ENCODE results near the gene NPC1L1.

The NPC1L1 gene

DNA sequence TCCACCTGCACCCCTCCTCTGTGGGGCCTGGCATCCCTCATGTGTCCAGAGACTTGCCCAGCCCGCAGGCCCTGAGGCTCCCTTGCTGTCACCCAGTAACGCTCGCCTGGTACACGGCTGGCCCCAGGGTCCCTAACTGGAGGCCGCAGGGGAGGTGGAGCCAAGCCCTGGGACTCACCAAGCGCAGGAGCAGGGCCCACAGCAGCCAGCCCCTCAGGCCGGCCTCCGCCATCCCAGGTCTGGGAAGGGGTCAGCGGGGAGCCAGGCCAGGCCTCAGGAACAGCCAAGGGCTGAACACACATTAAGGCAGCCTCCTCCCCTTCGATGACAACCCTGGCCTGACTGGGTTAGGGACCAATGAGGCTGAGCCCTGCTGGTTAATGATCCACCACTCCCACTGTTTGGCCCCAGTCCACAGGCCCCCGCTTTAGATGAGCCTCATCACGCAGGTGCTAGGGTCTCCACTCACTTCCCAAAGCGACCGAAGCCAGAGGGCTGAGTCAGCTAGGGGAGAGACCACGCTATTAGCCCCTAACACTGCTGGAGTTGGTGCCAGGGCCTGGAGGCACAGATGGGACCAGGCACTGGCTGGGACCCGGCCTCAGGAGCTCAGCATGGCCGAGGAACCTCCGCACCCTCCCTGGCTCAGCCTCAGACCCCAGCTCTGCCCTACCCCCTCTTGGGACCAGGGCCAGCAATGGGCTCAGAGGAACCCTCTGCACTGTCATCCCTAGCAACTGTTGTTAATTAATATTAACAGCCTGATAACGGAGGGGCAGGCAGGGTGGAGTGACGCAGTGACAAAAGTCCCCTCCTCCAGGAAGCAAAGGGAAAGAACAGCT, at the start of gene NPC1L1:
Gene NPC1L1, minus strand, starts transcription at position 303 of the 842 bp plus-strand sequence. Its CDS starts 71 bp downstream, at position 232.
- DNase-seq (ENCODE audit: low spot score): peak; percentile 25

- no peak for DNase-seq (ENCODE audit: low spot score)
Observed at GRCh38 chr7:44590910-44591309, 49.8 kb upstream of the NPC1L1 start.

- DNase-seq (ENCODE audit: low spot score): peak; percentile 66
Observed at GRCh38 chr7:44587843-44588711, 46.9 kb upstream of the NPC1L1 start.

DNA sequence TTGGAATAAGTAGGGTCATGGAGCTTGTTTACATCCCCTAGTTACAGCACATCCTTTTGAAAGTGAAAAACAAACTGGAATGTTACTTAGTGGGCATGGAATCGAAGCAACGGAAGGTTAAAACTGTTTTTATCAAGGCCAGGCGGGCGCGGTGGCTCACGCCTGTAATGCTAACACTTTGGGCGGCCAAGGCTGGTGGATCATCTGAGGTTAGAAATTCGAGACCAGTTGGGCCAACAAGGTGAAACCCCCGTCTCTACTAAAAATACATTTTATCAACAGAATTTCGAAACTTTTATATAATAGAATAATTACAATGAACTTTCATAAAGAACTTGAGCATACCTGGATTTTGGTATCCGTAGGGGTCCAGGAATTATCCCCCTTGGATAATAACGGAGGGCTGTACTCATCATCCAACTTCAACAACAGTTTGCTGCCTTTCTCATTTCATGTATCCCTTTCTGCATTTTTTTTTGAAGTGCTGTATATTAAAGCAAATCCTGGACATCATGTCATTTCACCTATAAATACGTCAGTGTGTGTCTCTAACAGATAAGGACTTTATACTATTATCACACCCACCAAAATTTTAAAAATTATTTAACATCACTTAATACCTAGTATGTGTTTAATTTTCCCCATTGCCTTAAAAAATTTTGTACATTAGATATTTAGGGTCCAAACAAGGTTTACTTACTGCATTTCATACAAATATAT, 42.2 kb upstream of the NPC1L1 start:
- DNase-seq (ENCODE audit: low spot score): no peak

DNA sequence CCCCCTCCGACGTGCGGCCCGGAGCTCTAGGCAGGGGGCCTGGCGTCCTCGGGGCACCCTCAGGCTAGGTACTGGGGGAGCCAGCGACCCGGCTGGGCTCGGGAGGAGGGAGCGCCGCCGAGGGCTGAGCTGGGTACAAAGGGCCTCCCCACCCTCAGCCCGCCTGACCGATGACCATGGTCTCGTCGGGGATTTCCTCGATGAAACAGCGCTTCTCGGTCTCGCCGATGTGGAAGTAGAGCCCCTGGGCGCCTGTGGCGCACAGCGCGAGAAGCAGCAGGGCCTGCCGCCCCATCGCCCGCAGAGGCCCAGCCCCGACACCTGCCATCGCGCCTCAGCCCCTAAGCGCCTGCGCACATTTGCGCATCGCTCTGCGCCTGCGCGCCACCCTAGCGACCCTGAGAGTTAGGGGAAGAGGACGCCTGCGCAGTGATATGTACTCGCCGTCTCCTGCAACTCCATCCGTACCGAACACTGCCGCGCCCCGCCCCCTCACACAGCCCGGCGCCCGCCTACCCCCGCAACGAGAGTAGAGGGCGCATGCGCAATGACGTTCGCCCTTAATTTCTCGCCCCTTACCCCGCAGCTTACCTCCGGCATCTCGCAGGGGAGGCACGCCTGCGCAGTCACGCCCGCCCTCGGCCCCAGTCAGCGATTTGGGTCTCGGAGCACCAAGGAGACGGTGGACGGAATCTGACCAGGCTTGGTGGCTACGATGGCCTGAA, 40.9 kb upstream of the NPC1L1 start, which contains the start of gene TMED4:
Gene TMED4, minus strand, starts transcription at position 353 of the 725 bp plus-strand sequence. Its CDS starts 25 bp downstream, at position 328.
- DNase-seq (ENCODE audit: low spot score): peak; percentile 99

GRCh38 chr7:44580945-44581878, 40.1 kb upstream of the NPC1L1 start:
- DNase-seq (ENCODE audit: low spot score): peak; percentile 51

GRCh38 chr7:44576228-44576627, 35.1 kb upstream of the NPC1L1 start:
- DNase-seq (ENCODE audit: low spot score): no peak

DNA sequence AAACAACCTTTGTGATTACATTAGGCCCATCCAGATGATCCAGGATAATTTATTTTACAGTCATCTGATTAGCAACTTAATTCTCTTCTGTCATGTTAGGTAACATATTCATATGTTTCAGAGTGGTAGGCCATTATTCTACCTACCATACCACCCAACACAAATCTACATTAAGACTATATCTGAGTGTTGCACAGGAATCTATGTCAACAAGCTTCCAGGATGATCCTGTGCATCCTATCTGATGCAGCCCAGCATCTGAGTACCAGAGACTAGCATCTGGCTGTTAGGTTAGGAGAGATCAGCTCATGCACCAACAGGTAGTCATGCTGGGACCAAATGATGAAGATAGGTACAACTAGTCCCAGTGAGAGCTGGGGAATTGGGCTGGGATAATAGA, 33.9 kb upstream of the NPC1L1 start:
- DNase-seq (ENCODE audit: low spot score): no peak

DNA sequence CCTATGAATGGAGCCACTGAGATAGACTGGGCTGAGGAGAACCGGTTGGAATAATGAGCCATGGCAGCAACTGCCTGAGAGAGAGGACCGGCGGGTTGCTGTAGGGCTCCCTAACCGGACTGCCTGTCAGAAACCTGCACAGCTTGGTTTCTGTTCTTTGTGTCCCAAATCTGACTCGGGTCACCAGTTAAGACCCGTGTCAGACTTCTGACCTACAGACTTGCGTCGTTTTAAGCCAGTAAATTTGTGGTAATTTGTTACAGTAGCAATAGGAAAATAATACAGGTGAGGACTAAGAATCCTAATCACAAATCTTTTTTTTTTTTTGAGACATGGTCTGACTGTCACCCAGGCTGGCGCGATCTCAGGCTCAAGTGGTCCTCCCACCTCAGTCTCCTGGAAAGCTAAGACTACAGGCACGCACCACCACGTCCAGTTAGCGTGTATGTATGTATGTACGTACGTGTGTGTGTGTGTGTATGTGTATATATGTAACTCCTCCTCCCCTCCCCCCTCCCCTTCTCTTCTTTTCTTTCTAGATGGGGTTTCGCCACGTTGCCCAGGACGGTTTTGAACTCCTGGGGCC, 33.2 kb upstream of the NPC1L1 start:
- no peak for DNase-seq (ENCODE audit: low spot score)

- peak; percentile 96 for DNase-seq (ENCODE audit: low spot score)
Observed at GRCh38 chr7:44573464-44574286, 32.5 kb upstream of the NPC1L1 start, which contains the start of gene DDX56. Gene DDX56, minus strand, starts transcription at chr7:44573908. Its CDS starts 13 bp downstream, at chr7:44573895.

- DNase-seq (ENCODE audit: low spot score): no peak
Observed at GRCh38 chr7:44572771-44573170, 31.6 kb upstream of the NPC1L1 start.

DNA sequence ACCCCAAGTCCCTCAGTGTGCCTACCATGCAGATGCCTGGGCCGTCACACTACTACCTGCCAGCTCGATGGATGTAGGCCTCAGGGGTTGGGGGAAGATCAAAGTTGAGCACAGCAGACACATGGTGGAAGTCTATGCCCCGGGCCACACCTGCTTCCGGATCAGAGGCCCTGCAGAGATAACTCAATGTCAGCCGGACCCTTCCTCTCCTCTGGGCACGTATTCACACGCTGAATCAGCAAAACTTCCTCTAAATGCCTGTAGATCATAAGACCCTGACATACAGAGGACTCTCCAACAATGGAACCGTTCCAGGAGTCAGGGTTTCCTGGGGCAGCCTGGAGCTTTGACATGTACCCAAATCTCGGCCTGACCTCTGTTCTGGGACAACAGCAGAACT, 28.8 kb upstream of the NPC1L1 start:
- DNase-seq (ENCODE audit: low spot score): no peak

- peak; percentile 21 for DNase-seq (ENCODE audit: low spot score)
Observed at GRCh38 chr7:44568771-44569560, 27.8 kb upstream of the NPC1L1 start.

DNA sequence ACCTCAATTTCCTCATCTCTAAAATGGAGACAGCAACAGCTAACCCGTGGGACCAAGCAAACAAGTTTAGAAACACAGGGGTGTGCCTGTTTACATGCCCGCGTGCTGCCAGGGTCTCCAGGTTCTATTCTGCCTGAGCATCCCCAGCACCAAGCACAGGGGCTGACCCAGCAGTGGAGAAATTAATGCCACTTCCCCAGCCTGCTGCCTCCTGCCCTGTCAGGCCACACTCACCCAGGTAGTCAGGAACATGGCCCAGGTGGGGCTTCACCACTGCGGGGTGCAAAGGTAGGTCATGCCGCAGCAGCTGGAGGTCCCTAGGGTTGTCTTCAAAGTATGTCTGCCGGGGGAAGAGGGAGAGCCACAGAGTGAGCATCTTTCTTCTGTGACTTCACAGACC, 26.8 kb upstream of the NPC1L1 start:
- no peak for DNase-seq (ENCODE audit: low spot score)

DNA sequence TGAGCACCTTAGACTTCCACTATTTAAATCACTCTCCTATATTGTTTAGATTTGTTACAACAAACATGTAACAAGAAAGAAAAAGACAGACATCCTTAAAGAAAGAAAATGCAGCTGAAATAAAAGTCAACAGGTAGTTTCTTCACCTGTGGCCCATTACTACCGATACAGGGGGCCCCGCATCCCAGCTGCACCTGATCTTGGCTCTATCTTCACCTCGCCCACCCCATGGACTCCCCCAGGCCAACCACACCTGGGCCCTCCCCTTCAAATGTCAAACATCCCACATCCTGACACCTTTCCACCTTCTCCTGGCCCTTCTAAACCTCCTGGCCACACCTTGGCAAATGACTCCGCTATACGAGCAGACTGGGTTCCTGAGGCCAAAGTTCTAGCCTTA, 25.6 kb upstream of the NPC1L1 start:
- DNase-seq (ENCODE audit: low spot score): no peak

DNA sequence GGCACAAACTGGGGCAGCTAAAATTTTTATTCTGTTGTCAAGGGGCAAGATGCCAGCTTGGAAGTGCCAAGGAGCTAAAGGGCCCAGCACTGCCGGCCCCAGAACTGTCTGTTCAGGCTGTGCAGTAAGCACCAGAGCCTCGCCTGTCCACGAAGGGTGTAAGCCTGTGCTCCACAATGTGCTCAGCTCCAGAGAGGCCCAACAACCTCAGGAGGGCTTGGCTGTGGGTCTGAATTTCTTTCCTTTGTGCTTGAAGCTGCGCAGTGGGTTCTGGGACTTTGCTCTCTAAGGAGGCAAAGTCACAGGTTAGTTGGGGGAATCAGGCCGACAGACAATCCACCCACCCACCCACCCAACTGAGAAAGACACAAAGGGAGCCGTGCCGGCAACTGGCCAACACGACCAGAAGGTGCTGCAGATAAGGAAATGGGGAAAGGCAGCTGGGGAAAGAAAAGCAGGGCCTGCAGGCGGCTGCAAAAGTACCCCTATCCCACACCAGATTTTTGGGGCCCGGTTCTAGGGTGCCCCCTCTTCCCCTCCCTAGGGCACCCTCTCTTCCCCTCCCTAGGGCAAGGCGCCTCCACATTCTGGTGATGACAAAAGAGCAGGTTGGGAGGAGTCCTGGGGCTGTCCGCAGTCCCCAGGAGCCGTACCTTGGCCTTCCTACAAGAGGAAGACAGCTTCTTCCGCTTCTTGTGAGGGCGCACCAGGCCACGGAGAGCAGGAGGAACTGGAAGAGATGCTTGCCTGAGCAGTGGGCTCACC, 24.8 kb upstream of the NPC1L1 start:
- no peak for DNase-seq (ENCODE audit: low spot score)

GRCh38 chr7:44565097-44565794, 24.1 kb upstream of the NPC1L1 start:
- DNase-seq (ENCODE audit: low spot score): peak; percentile 68
